GM15510 (cell line): ENCODE results near the gene TXNDC11.

Source experiments
- POLR2A ChIP-seq: IDR thresholded peaks from 3 replicates; pipeline ENCODE4 v1.6.1; 2011; ENCODE audit warnings: borderline replicate concordance; ENCODE audit not compliant: insufficient read length; ENCODE audit errors: extremely low read depth

The TXNDC11 gene

GRCh38 chr16:11736903-11737302 lies 5.8 kb downstream of the TXNDC11 start:
- TF ChIP-seq POLR2A = no peak

GRCh38 chr16:11735787-11736186 lies 6.9 kb downstream of the TXNDC11 start:
- TF ChIP-seq POLR2A = no peak

- no peak for TF ChIP-seq POLR2A
These were observed 8.0 kb downstream of the TXNDC11 start for GRCh38 chr16:11734653-11735043.

- TF ChIP-seq POLR2A = no peak
These were observed 8.5 kb downstream of the TXNDC11 start for GRCh38 chr16:11734025-11734652.

GRCh38 chr16:11731222-11731621 lies 11.4 kb downstream of the TXNDC11 start:
- TF ChIP-seq POLR2A = no peak

- no peak for TF ChIP-seq POLR2A
These were observed 12.9 kb downstream of the TXNDC11 start for GRCh38 chr16:11729787-11730186.

GRCh38 chr16:11727796-11728543 lies 14.7 kb downstream of the TXNDC11 start:
- no peak for TF ChIP-seq POLR2A

GRCh38 chr16:11726008-11726407 lies 16.6 kb downstream of the TXNDC11 start:
- TF ChIP-seq POLR2A = no peak

GRCh38 chr16:11725457-11725856 lies 17.2 kb downstream of the TXNDC11 start:
- TF ChIP-seq POLR2A = no peak

GRCh38 chr16:11722468-11722808 lies 20.2 kb downstream of the TXNDC11 start:
- TF ChIP-seq POLR2A = no peak

- TF ChIP-seq POLR2A = no peak
These were observed 20.7 kb downstream of the TXNDC11 start for GRCh38 chr16:11721781-11722467.

- TF ChIP-seq POLR2A = no peak
These were observed 22.9 kb downstream of the TXNDC11 start for GRCh38 chr16:11719762-11720161.

GRCh38 chr16:11719171-11719570 lies 23.5 kb downstream of the TXNDC11 start:
- TF ChIP-seq POLR2A = no peak

- TF ChIP-seq POLR2A = no peak
These were observed 24.8 kb downstream of the TXNDC11 start for GRCh38 chr16:11717811-11718210.

- no peak for TF ChIP-seq POLR2A
These were observed 26.3 kb downstream of the TXNDC11 start for GRCh38 chr16:11716336-11716735.
